HG03196 (cell line): ENCODE data around the gene CREB1.
"Not testable (repeated sequence)": the region's sequence is repeated elsewhere in the genome, so short reads cannot be mapped to it uniquely, and the experiment has no call there.

Experiments
- ATAC-seq: cut with Tn5 transposase; IDR thresholded peaks from one replicate; pipeline ENCODE4 v1.9.1; 2021; ENCODE audit not compliant: unreplicated experiment

Gene CREB1

DNA sequence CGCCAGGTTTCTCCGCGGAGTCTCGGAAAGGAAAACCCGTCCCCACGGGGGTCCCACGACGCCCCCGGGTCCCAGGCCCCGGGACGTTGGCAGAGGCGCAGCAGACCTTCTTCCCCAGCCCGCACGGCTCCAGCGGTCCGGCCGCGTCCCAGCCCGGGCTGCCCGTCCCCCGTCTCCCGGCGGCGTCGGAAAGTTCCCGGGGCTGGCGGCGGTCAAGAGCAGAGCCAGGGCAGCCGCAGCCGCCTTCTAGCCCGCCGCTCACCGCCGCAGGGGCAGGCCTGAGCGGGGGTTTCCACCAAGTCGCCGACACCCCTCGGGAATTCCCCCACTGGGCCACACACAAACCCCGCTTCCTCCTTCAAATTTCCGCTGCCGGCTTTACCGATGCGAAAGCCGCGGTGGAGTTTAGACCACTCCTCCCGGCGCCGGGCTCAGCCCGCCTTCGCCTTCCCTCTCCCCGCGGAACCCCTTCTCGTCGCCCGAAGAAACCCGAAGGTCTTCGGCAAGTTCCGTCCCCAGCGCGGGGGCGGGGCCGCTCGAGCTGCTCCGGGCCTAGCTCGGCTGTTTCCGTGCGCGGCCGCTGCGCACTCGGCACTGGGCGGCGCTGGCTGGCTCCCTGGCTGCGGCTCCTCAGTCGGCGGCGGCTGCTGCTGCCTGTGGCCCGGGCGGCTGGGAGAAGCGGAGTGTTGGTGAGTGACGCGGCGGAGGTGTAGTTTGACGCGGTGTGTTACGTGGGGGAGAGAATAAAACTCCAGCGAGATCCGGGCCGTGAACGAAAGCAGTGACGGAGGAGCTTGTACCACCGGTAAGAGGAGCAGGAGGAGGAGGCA, at the start of gene CREB1:
Gene CREB1, plus strand, starts transcription at position 633 of the 830 bp plus-strand sequence. CDS start 25,674 bp downstream, outside the sequence.
- ATAC-seq = peak; percentile 88

DNA sequence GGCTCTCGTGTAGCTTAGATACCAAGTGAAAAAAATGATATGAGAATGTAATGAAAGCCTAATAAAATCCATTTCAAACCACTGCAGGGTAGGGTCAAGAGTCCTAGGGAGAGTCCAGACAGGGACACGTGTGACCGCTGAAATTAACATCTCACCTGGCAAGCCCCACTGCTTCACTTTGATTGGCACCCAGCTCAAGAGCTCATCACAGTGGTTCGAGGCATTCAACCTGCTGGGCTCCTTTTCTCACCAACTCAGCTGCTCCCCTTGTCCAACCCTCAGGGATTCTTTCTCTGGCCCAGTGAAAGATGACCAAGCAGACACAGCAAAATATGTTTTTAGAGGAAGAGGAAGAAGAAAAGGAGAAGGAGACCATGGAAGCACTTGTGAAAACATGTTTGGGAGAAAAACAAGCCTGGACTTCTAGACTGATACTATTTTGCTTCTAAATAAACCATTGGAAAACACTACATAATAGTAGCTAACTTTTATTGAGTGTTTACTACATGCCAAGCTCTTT, 49.2 kb upstream of the CREB1 start:
- no peak for ATAC-seq

DNA sequence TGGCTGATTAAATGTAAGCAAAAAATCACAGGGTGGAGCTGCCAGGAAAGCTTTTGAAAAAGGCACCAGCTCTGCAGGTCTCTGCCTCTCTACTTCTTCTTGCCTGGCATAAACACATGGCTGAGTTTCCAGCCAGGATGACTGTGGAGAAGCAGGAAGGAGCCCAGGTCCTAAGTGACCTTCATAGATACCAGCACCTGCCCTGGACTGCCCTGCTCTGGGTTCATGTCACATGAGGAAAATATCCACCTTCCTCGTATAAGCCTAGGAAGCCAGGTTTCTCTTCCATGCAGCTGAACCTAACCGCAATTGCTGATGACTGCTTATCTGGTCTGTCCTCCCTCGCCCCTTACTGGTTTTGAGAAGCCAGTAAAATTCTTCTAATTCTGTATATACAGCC, 47.8 kb upstream of the CREB1 start:
- no peak for ATAC-seq

GRCh38 chr2:207482630-207483029, 47.1 kb upstream of the CREB1 start:
- ATAC-seq = no peak

DNA sequence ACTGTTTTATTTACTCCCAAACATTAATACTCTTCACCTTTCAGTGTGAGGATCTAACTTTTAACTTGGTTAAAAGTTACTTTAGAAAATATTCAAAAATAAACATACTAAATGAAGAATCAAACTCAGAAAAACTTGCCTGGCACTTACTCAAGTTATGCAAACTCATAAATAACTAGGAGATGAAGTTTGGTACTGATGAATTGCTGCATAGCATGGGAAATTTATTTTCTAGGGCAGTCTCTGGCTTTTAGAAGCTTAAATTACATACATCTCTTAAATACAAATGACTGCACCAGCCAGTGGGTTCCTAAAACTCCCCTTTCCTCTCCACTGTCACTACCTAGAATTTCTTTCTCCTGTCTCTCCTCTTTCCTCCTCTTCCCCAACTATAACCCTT, 46.7 kb upstream of the CREB1 start:
- no peak for ATAC-seq

DNA sequence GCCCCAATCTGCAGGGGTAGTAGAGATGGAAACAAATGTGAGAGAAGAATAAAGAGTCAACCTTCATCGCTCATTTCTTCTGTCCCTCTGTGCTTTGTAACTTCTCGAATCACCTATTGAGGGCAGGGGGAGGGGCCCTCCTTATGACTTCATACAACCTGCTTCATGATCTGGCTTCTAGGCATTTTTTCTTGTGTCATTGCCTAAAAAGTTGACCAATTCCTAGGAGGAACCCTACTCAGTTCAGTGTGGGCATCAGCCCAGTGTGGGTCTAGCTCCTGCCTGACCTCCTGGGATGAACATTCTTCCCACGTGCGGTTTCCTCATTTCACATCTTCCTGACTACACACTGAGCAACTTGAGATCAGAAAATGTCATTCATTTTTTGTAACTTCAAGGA, 46.3 kb upstream of the CREB1 start:
- ATAC-seq = no peak

- ATAC-seq = no peak
These were observed 45.0 kb upstream of the CREB1 start for GRCh38 chr2:207484444-207485391.

- ATAC-seq = no peak
These were observed 42.0 kb upstream of the CREB1 start for GRCh38 chr2:207487650-207488311.

GRCh38 chr2:207489251-207489650, 40.5 kb upstream of the CREB1 start:
- no peak for ATAC-seq

- ATAC-seq = no peak
These were observed 39.3 kb upstream of the CREB1 start for GRCh38 chr2:207490441-207490840.

DNA sequence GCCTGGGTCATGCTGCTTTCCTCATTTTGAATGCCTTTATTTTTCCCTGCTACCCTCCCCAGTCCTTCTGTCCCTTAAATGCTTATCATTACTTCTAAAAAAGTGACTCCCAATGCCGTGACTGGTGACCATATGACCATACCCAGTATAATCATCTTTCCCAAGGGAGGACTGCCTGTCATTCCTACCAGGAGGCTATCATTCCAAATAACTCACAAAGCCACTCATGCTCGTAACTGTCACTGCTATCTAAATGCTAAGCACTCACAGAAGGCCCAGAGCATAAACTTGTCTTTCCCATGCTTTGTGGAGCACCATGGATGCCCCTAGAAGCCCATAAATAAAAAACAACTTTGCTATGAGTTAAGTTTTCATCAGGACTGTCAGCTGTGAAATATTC, 38.7 kb upstream of the CREB1 start:
- no peak for ATAC-seq

GRCh38 chr2:207491956-207492355, 37.8 kb upstream of the CREB1 start:
- ATAC-seq = no peak

DNA sequence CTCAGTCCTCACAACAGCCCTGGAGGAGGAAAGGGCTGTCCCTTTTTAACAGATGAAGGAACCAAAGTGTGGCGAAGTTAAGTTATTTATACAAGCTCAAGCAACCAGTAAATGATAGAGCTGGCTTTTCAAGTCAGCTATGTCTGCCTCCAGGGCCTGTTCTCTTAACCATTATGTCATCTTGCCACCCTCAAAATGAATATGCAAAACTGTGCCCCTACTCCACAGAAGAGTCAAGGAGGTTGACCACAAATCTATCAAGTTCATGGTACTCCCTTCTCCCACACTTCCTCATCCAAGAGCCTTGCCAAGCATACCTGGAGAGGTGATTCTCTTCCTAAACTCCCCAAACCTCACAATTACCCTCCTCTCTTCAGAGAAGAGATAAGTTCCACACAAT, 37.3 kb upstream of the CREB1 start:
- ATAC-seq = no peak

DNA sequence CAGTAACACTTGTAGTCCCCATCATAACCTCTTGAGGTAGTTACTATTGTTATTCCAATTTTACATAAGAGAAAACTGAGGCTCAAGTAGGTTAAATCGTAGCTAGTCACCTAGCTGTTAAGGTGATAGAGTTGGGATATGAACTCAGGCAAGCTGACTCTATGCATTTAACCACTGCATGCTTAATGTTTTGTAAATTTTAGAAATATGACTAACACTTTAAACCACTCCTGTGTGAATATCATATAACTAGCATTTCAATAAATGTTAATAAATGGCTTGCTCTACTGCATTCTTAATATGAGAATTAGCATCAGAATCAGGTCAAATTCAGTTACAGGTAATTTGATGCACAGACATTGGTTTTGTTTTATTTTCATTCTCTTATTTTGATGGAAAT, 35.6 kb upstream of the CREB1 start:
- no peak for ATAC-seq

DNA sequence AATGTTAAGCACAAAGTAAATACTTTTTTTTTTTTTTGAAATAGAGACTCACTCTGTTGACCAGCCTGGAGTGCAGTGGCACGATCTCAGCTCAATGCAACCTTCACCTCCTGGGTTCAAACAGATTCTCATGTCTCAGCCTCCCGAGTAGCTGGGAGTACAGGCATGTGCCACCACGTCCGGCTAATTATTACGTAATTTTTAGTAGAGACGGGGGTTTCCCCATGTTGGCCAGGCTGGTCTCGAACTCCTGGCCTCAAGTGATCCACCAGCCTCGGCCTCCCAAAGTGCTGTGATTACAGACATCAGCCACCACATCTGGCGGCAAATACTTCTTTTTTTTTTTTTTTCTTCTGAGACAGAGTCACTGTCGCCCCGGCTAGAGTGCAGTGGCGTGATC, 32.8 kb upstream of the CREB1 start:
- not testable (repeated sequence) for ATAC-seq

DNA sequence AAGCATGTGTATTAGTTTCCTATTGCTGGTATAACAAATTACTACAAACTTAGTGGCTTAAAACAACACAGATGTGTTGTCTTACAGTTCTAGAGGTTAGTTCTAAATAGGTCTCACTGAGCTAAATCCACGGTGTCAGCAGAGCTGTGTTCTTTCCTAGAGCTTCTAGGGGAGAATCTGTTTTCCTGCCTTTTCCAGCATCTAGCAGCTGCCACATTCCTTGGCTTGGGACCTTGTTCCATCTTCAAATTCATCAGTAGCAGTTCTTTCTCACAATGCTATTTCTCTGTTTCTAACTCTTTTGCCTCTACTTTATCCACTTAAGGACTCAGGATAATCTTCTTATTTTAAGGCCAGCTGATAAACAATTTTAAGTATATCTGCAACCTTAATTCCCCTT, 32.2 kb upstream of the CREB1 start:
- no peak for ATAC-seq

DNA sequence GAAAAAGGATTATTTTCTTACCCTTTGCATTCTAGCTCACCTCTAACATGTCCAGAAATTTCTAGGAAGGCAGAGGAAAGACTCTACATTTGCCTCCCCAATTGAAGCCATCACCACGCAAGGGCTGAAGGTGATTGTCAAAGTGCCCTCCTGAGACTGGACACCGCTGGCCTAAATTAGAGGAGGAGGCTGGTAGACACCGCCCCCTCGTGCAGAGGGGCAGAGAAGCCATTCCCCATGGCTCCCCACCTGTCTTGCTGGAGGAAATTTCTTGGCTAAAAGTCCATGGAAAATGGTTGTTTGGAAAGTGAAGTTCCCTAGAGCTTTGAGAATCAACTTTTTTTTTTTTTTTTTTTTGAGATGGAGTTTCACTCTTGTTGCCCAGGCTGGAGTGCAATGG, 31.3 kb upstream of the CREB1 start:
- ATAC-seq = no peak

- ATAC-seq = no peak
These were observed 30.6 kb upstream of the CREB1 start for GRCh38 chr2:207499114-207499513.

- ATAC-seq = no peak
These were observed 27.8 kb upstream of the CREB1 start for GRCh38 chr2:207501802-207502576.

DNA sequence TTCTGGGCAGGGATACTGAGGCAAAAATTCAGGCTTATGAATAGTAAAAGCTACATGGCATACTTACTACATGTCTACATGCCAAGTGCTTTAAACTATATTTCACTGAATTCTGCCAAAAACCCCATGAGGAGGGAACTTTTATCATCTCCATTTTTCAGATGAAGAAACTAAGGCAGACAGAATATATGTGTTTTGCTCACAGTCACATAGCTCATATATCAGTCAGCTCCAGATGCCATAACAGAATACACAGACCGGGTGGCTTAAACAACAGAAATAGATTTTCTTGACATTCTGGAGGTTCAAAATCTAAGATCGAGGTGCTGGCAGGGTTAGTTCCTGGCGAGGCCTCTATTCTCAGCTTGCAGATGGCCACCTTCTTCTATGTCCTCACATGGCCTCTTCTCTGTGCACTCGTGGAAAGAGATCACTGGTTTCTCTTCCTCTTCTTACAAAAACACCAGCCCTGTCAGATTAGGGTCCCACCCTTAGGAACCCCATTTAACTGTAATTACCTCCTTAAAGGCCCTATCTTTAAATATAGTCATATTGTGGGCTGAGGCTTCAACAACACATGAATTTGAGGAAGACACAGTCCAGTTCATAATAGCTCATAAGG, 27.1 kb upstream of the CREB1 start:
- peak; percentile 35 for ATAC-seq
